H1 (cell line): ENCODE measurements around the gene SLC6A18. TPM values are rescaled to one million over a fixed set of nuclear protein-coding genes. Genes with fewer than 3 reads are reported as not detected.

ENCODE experiments used
- CTCF ChIA-PET: fragments of 300-600 bp; sonication (Branson Sonifier 250); formaldehyde crosslinking; loops from one replicate; lab custom pipeline; 2021; ENCODE audit not compliant: partially characterized antibody; lab: Charles Lee
- POLR2A ChIA-PET: fragments of 300-600 bp; sonication (Branson Sonifier 250); formaldehyde crosslinking; loops from one replicate; lab custom pipeline; 2021; ENCODE audit warnings: inconsistent platforms; ENCODE audit not compliant: partially characterized antibody; lab: Charles Lee
- DNase-seq, 2 experiments: peaks; one replicate each; pipeline versions ENCODE4 v3.0.0 to v3.0.0-alpha.2; 2010 to 2022; ENCODE audit warnings: low spot score in 2 of 2, low read depth in 1 of 2, mixed read lengths in 1 of 2
- FAIRE-seq: peaks from 2 replicates; lab custom pipeline; 2011; peaks lifted over from hg19 to GRCh38; lab: Jason Lieb, UNC
- H2AFZ ChIP-seq: 2 replicates; pipeline ENCODE4 v1.8.1; 2012; ENCODE audit warnings: low read length, inconsistent platforms
- H2AK5ac ChIP-seq: 2 replicates; pipeline ENCODE4 v1.6.1; 2013; ENCODE audit warnings: low read depth, low read length
- H2BK120ac ChIP-seq: replicated peaks from 2 replicates; pipeline ENCODE3; 2013; ENCODE audit warnings: low read depth, low read length, inconsistent platforms
- H2BK12ac ChIP-seq: 2 replicates; pipeline ENCODE4 v1.6.1; 2013; ENCODE audit warnings: low read depth, low read length
- H2BK15ac ChIP-seq: 2 replicates; pipeline ENCODE4 v1.6.1; 2013; ENCODE audit warnings: low read length
- H2BK20ac ChIP-seq: 2 replicates; pipeline ENCODE4 v1.6.1; 2013; ENCODE audit warnings: low read length
- H2BK5ac ChIP-seq: 2 replicates; pipeline ENCODE4 v1.6.1; 2013; ENCODE audit warnings: low read depth, low read length
- H3K14ac ChIP-seq: 2 replicates; pipeline ENCODE4 v1.6.1; 2013; ENCODE audit warnings: inconsistent platforms; ENCODE audit not compliant: insufficient read length
- H3K18ac ChIP-seq: 2 replicates; pipeline ENCODE4 v1.6.1; 2013; ENCODE audit warnings: low read length; ENCODE audit errors: extremely low read depth
- H3K23ac ChIP-seq: 2 replicates; pipeline ENCODE4 v1.6.1; 2013; ENCODE audit warnings: inconsistent platforms; ENCODE audit not compliant: insufficient read length
- H3K23me2 ChIP-seq: 2 replicates; pipeline ENCODE4 v1.6.1; 2013; ENCODE audit warnings: low read depth, low read length
- H3K27ac ChIP-seq: 2 replicates; pipeline ENCODE4 v1.6.1; 2011; ENCODE audit warnings: low read depth, low read length, inconsistent platforms
- H3K27me3 ChIP-seq, 4 experiments: replicated peaks in 1 of 4; 1 replicate in 1 of 4; 2 replicates in 3 of 4; pipeline versions ENCODE4 v1.6.1 to v1.8.1; 2011 to 2013; ENCODE audit warnings: low read length in 3 of 4, mild to moderate bottlenecking in 3 of 4, inconsistent platforms in 2 of 4, mixed read lengths in 2 of 4, moderate library complexity in 1 of 4; ENCODE audit not compliant: control insufficient read depth in 3 of 4, insufficient read depth in 3 of 4; ENCODE audit errors: extremely low read depth in 1 of 4
- H3K36me3 ChIP-seq, 4 experiments: 2 replicates each; pipeline versions ENCODE4 v1.6.1 to v1.8.1; 2011 to 2013; ENCODE audit warnings: mild to moderate bottlenecking in 4 of 4, low read length in 3 of 4, moderate library complexity in 2 of 4, control low read depth in 1 of 4, inconsistent platforms in 1 of 4; ENCODE audit not compliant: insufficient read depth in 4 of 4, control insufficient read depth in 2 of 4
- H3K4ac ChIP-seq: replicated peaks from 2 replicates; pipeline ENCODE3; 2013; ENCODE audit warnings: low read length, low read depth, mixed read lengths, inconsistent platforms; ENCODE audit not compliant: insufficient read length
- H3K4me1 ChIP-seq, 4 experiments: replicated peaks in 1 of 4; 1 replicate in 1 of 4; 2 replicates in 3 of 4; pipeline versions ENCODE4 v1.6.1 to v1.8.1; 2011 to 2013; ENCODE audit warnings: low read length in 3 of 4, inconsistent platforms in 2 of 4, mixed read lengths in 1 of 4; ENCODE audit not compliant: insufficient read depth in 4 of 4, control insufficient read depth in 3 of 4
- H3K4me2 ChIP-seq, 2 experiments: 2 replicates each; pipeline versions ENCODE4 v1.6.1 to v1.8.1; 2011 to 2013; ENCODE audit warnings: low read depth in 2 of 2, low read length in 2 of 2, control low read depth in 1 of 2, inconsistent platforms in 1 of 2, mild to moderate bottlenecking in 1 of 2; ENCODE audit not compliant: insufficient read depth in 1 of 2
- H3K4me3 ChIP-seq, 4 experiments: fragments of 200-600, 300-600 bp in 1 of 4; sonication (generic), shearing (Covaris generic), sonication (Bioruptor Twin) in 1 of 4; 2 replicates each; pipeline versions ENCODE4 v1.5.1 to v1.8.1; 2011 to 2016; ENCODE audit warnings: low read length in 4 of 4, low read depth in 3 of 4, control low read depth in 2 of 4, inconsistent platforms in 2 of 4, mild to moderate bottlenecking in 2 of 4, mixed read lengths in 1 of 4, moderate library complexity in 1 of 4; ENCODE audit not compliant: insufficient read depth in 2 of 4; ENCODE audit errors: extremely low read depth in 1 of 4
- H3K56ac ChIP-seq: replicated peaks from 2 replicates; pipeline ENCODE3; 2013; ENCODE audit warnings: low read depth, mild to moderate bottlenecking, mixed read lengths, low read length, inconsistent platforms; ENCODE audit not compliant: insufficient read length
- H3K79me1 ChIP-seq: 2 replicates; pipeline ENCODE4 v1.6.1; 2013; ENCODE audit warnings: low read depth, low read length, control low read depth
- H3K79me2 ChIP-seq, 2 experiments: 2 replicates each; pipeline versions ENCODE4 v1.6.1 to v1.8.1; 2012 to 2013; ENCODE audit warnings: low read length in 2 of 2, mild to moderate bottlenecking in 2 of 2, inconsistent platforms in 1 of 2; ENCODE audit not compliant: insufficient read depth in 2 of 2, control insufficient read depth in 1 of 2
- H3K9ac ChIP-seq, 4 experiments: replicated peaks in 1 of 4; 1 replicate in 1 of 4; 2 replicates in 3 of 4; pipeline versions ENCODE4 v1.6.1 to v1.8.1; 2011 to 2013; ENCODE audit warnings: low read depth in 3 of 4, low read length in 3 of 4, control low read depth in 2 of 4, mild to moderate bottlenecking in 2 of 4, moderate library complexity in 2 of 4, inconsistent platforms in 1 of 4; ENCODE audit errors: extremely low read depth in 1 of 4
- H3K9me3 ChIP-seq, 2 experiments: 2 replicates each; pipeline versions ENCODE4 v1.6.1 to v1.8.1; 2012 to 2013; ENCODE audit warnings: mild to moderate bottlenecking in 2 of 2, moderate library complexity in 2 of 2, control low read depth in 1 of 2, inconsistent platforms in 1 of 2, low read depth in 1 of 2, low read length in 1 of 2, mixed read lengths in 1 of 2; ENCODE audit not compliant: insufficient read depth in 2 of 2
- H4K20me1 ChIP-seq, 2 experiments: replicated peaks in 1 of 2; 2 replicates each; pipeline versions ENCODE3 to v1.8.1; 2011 to 2013; ENCODE audit warnings: inconsistent platforms in 2 of 2, low read length in 2 of 2, mild to moderate bottlenecking in 1 of 2; ENCODE audit not compliant: insufficient read depth in 2 of 2, control insufficient read depth in 1 of 2
- H4K5ac ChIP-seq: 2 replicates; pipeline ENCODE4 v1.6.1; 2013; ENCODE audit warnings: low read length, low read depth, mixed read lengths, inconsistent platforms; ENCODE audit not compliant: insufficient read length
- H4K8ac ChIP-seq: 2 replicates; pipeline ENCODE4 v1.8.0; 2013; ENCODE audit warnings: mild to moderate bottlenecking, moderate library complexity, low read length, inconsistent platforms; ENCODE audit not compliant: insufficient read depth; ENCODE audit errors: extremely low read depth
- H4K91ac ChIP-seq: replicated peaks from 2 replicates; pipeline ENCODE3; 2013; ENCODE audit warnings: low read length, mixed read lengths, inconsistent platforms; ENCODE audit not compliant: insufficient read length
- SP4 ChIP-seq: IDR thresholded peaks from 2 replicates; pipeline ENCODE4 v1.6.1; 2012; ENCODE audit warnings: low read length, inconsistent platforms
- TBP ChIP-seq: IDR thresholded peaks from 2 replicates; pipeline ENCODE4 v1.6.1; 2011; ENCODE audit warnings: low read depth, low read length, improper control_type of control experiment
- YY1 ChIP-seq: IDR thresholded peaks from 2 replicates; pipeline ENCODE4 v1.6.1; 2011; ENCODE audit warnings: low read depth, mild to moderate bottlenecking, low read length
- WGBS, 2 experiments: shearing (Covaris generic) in 1 of 2; methylation state at CpG; one replicate each; pipeline versions ENCODE4 v1.1.6 to v1.1.7; 2013 to 2015; ENCODE audit warnings: low lambda C conversion rate in 2 of 2, mixed read lengths in 2 of 2, inconsistent platforms in 1 of 2, low coverage in 1 of 2, missing lambda C conversion rate in 1 of 2; ENCODE audit not compliant: insufficient replicate concordance in 2 of 2, insufficient coverage in 1 of 2, insufficient read length in 1 of 2; ENCODE audit errors: extremely low coverage in 1 of 2, missing lambda C conversion rate in 1 of 2; 5-methylcytosine and 5-hydroxymethylcytosine counted together
- polyA plus RNA-seq, 7 experiments: library from polyadenylated mRNA; depleted of rRNA in 3 of 7; stranded (reverse) in 5 of 7; unstranded in 2 of 7; fragments of >200 nt in 5 of 7; fragments of 200-250 nt in 2 of 7; gene quantifications; 1 replicate in 5 of 7; 2 replicates in 1 of 7; 4 replicates in 1 of 7; pipeline versions ENCODE4 v1.2.1 to v1.2.3, GENCODE V29; 2011 to 2013; ENCODE audit warnings: missing spikeins in 2 of 7, mixed read lengths in 2 of 7
- total RNA-seq: library from RNA; stranded (reverse); fragmentation: NEBNext Ultra II Directional; extraction: Animal tissue kit (Norgen Biotek cat#: 25700); gene quantifications from 2 replicates; pipeline ENCODE4 v1.2.1, GENCODE V29; 2021

SLC6A18 gene
- total and polyA plus RNA-seq, 2 of the 8 experiments (the other 6 are each of a cell fraction or from before 2014, with no cell fraction given), result not detected

DNA sequence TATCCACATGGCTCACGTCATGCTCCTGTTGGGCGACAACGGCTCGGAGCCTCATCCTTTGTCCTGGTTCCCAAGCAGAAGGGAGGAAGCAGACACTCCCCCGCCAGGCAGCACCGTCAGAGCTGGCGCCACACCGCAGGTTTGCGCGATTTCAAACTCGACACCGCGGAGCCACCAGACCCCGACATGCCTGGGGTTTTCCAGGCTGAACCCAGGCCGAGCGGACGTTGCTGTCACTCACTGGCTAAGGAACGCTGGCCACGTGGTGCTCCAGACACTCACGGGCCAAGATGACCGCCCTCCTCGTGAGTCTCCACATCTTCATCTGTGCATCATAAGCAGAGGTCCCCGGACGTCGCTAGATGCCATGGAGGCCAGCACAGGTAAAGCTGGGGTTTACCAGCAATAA is 60.7 kb downstream of the SLC6A18 start:
- TF ChIP-seq SP4 (no peak), TBP (no peak), YY1 (no peak)
- FAIRE-seq (no peak), DNase-seq (no peak)
- Histone ChIP-seq H2AFZ (no peak overlapping the region), H3K36me3 (peaks cover 0 to 7% (median 2%) of the 10 kb centered on the region in 4 experiments; a peak in 4 of 8 replicates), H3K4ac (no peak overlapping the region), H3K9ac (no peak overlapping the region), H2BK120ac (no peak overlapping the region), H4K8ac (no peak overlapping the region), H2BK20ac (no peak overlapping the region), H3K4me3 (no peak overlapping the region), H3K23ac (no peak overlapping the region), H4K91ac (no peak overlapping the region), H3K27me3 (no peaks in the 10 kb centered on the region), H3K23me2 (no peaks in the 10 kb centered on the region), H3K4me2 (no peak overlapping the region), H3K79me2 (peaks cover 0 to 30% of the 10 kb centered on the region in 2 experiments; a peak in 3 of 4 replicates), H3K14ac (no peak overlapping the region), H3K56ac (no peak overlapping the region), H3K9me3 (peaks cover 0 to 4% of the 10 kb centered on the region in 2 experiments; a peak in 1 of 4 replicates), H3K27ac (no peak overlapping the region), H4K20me1 (peaks cover 6 to 12% of the 10 kb centered on the region in 2 experiments), H4K5ac (no peak overlapping the region), H2BK12ac (no peak overlapping the region), H2AK5ac (no peak overlapping the region), H2BK15ac (no peak overlapping the region), H3K18ac (no peak overlapping the region), H3K79me1 (peaks cover 5% of the 10 kb centered on the region; the same call in 1 of the 2 replicates), H2BK5ac (no peak overlapping the region), H3K4me1 (no peaks in the 10 kb centered on the region)
- ChIA-PET POLR2A (interaction anchor here (1.0 to 1.4 kb wide), 2 partner anchors 10 to 25 kb away, joined by 3 read pairs; no protein-coding TSS in a partner anchor), CTCF (interaction anchor here (0.9 kb wide), 1 partner anchor 9 kb away, joined by 4 read pairs; no protein-coding TSS in a partner anchor)
- WGBS, 2 experiments, result 97% methylated on average over 25 of the region's 25 CpGs; no CpG with 5 or more reads in 1 of the 2 experiments
